B cell (primary cell): Measurements from ENCODE around the gene PTPRC. TPM values are rescaled to one million over a fixed set of nuclear protein-coding genes. Genes with fewer than 3 reads are reported as not detected.

Experiments
- polyA plus RNA-seq: library from polyadenylated mRNA; depleted of rRNA; stranded (reverse); fragments of >200 nt; gene quantifications from 2 replicates; pipeline ENCODE4 v1.2.3, GENCODE V29; 2012
- total RNA-seq, 2 donors: library from RNA; stranded (reverse); fragments of 120-200 nt in 1 of 2; gene quantifications; 1 replicate in 1 of 2; 2 replicates in 1 of 2; pipeline versions ENCODE4 v1.2.3 to v1.2.4, GENCODE V29; 2013 to 2022

PTPRC gene
- total and polyA plus RNA-seq, 2 donors (not counting 1 experiment from before 2014, with no cell fraction given) = 151 to 543 TPM

Other genes with a start within 250 kb of the PTPRC start
- not detected in 2 replicates for gene ATP6V1G3, start 98.4 kb upstream of the PTPRC start, total RNA-seq
- not detected in 2 replicates for gene ATP6V1G3, start 98.4 kb upstream of the PTPRC start, polyA plus RNA-seq